ENCODE measurements around the gene VSTM5.

GRCh38 chr11:93887111-93887510 lies 36.7 kb upstream of the VSTM5 start:
- TF ChIP-seq CTCF (conservative IDR thresholded peaks at IDR 0.05; ENCODE audit: low read length) (no peak), EZH2phosphoT487 (IDR thresholded peaks at IDR 0.05; ENCODE audit: borderline replicate concordance, low read depth, low read length) (no peak)
